HG03175 (cell line): ENCODE data around the gene TSPAN7.

Experiments used
- ATAC-seq: cut with Tn5 transposase; IDR thresholded peaks from one replicate; pipeline ENCODE4 v1.9.1; 2021; ENCODE audit warnings: mild to moderate bottlenecking, moderate library complexity; ENCODE audit not compliant: unreplicated experiment

Gene TSPAN7

GRCh38 chrX:38643903-38644302, 82.6 kb downstream of the TSPAN7 start:
- no peak for ATAC-seq

- ATAC-seq, result no peak
Observed at GRCh38 chrX:38646129-38646528, 84.8 kb downstream of the TSPAN7 start.

- no peak for ATAC-seq
Observed at GRCh38 chrX:38649221-38649620, 87.9 kb downstream of the TSPAN7 start.

- ATAC-seq, result no peak
Observed at GRCh38 chrX:38649674-38650647, 88.6 kb downstream of the TSPAN7 start.

- peak; percentile 72 for ATAC-seq
Observed at GRCh38 chrX:38651625-38652601, 90.6 kb downstream of the TSPAN7 start.

- ATAC-seq, result no peak
Observed at GRCh38 chrX:38652934-38653442, 91.6 kb downstream of the TSPAN7 start.

- ATAC-seq, result no peak
Observed at GRCh38 chrX:38654302-38654701, 93.0 kb downstream of the TSPAN7 start.

- ATAC-seq, result no peak
Observed at GRCh38 chrX:38656350-38656915, 95.1 kb downstream of the TSPAN7 start.

GRCh38 chrX:38657562-38657961, 96.2 kb downstream of the TSPAN7 start:
- no peak for ATAC-seq

GRCh38 chrX:38660395-38661102, 99.2 kb downstream of the TSPAN7 start:
- ATAC-seq, result no peak

- no peak for ATAC-seq
Observed at GRCh38 chrX:38661103-38661441, 99.7 kb downstream of the TSPAN7 start.

- no peak for ATAC-seq
Observed at GRCh38 chrX:38661561-38661960, 100.2 kb downstream of the TSPAN7 start.

GRCh38 chrX:38662640-38663039, 101.3 kb downstream of the TSPAN7 start:
- no peak for ATAC-seq

- ATAC-seq, result no peak
Observed at GRCh38 chrX:38664285-38664684, 102.9 kb downstream of the TSPAN7 start.

GRCh38 chrX:38666909-38667308, 105.6 kb downstream of the TSPAN7 start:
- ATAC-seq, result no peak

- no peak for ATAC-seq
Observed at GRCh38 chrX:38668771-38669170, 107.4 kb downstream of the TSPAN7 start.

GRCh38 chrX:38669428-38669827, 108.1 kb downstream of the TSPAN7 start:
- no peak for ATAC-seq

GRCh38 chrX:38672646-38673045, 111.3 kb downstream of the TSPAN7 start:
- ATAC-seq, result no peak

- no peak for ATAC-seq
Observed at GRCh38 chrX:38675856-38676255, 114.5 kb downstream of the TSPAN7 start.

GRCh38 chrX:38678183-38678582, 116.8 kb downstream of the TSPAN7 start:
- ATAC-seq, result no peak
